ENCODE results near the gene SMIM24. TPM values are rescaled to one million over a fixed set of nuclear protein-coding genes. Genes with fewer than 3 reads are reported as not detected.

The SMIM24 gene
- total and polyA plus RNA-seq, 9 donors = 0.24 to 30.7 (median 0.34) TPM; not detected in 2

GRCh38 chr19:3482507-3483225, 2.3 kb upstream of the SMIM24 start:
- DNase-seq = no peak
- Histone ChIP-seq H3K9me3 (replicated peaks; ENCODE audit: control insufficient read depth, low read depth, low read length) (no peaks in the 10 kb centered on the region), H3K4me3 (ENCODE audit: low read length) (no peak overlapping the region), H3K27me3 (ENCODE audit: control insufficient read depth, insufficient read depth, low read length) (peaks cover 69% of the 10 kb centered on the region), H3K4me1 (ENCODE audit: control insufficient read depth, insufficient read depth, low read length) (no peaks in the 10 kb centered on the region), H3K36me3 (ENCODE audit: control insufficient read depth, insufficient read depth, low read length) (no peaks in the 10 kb centered on the region), H3K27ac (ENCODE audit: low read length) (no peak overlapping the region)
- WGBS (ENCODE audit: insufficient coverage) = 53% methylated on average over 42 of the region's 49 CpGs

GRCh38 chr19:3481241-3482090, 1.1 kb upstream of the SMIM24 start:
- no peak overlapping the region for H3K27ac ChIP-seq (ENCODE audit: low read length)
- H3K4me1 ChIP-seq (ENCODE audit: control insufficient read depth, insufficient read depth, low read length) = no peaks in the 10 kb centered on the region
- peaks cover 70% of the 10 kb centered on the region for H3K27me3 ChIP-seq (ENCODE audit: control insufficient read depth, insufficient read depth, low read length)
- WGBS (ENCODE audit: insufficient coverage) = 42% methylated on average over 36 of the region's 38 CpGs
- H3K9me3 ChIP-seq (replicated peaks; ENCODE audit: control insufficient read depth, low read depth, low read length) = no peaks in the 10 kb centered on the region
- no peaks in the 10 kb centered on the region for H3K36me3 ChIP-seq (ENCODE audit: control insufficient read depth, insufficient read depth, low read length)
- no peak overlapping the region for H3K4me3 ChIP-seq (ENCODE audit: low read length)
- DNase-seq = no peak

- Histone ChIP-seq H3K27me3 (ENCODE audit: control insufficient read depth, insufficient read depth, low read length) (peaks cover 70% of the 10 kb centered on the region), H3K27ac (ENCODE audit: low read length) (no peak overlapping the region)
- 36% methylated on average over 7 of the region's 9 CpGs for WGBS (ENCODE audit: insufficient coverage)
Measured at GRCh38 chr19:3479834-3480215, 500 bp downstream of the SMIM24 start.

GRCh38 chr19:3479177-3479833, 1.0 kb downstream of the SMIM24 start:
- WGBS (ENCODE audit: insufficient coverage) = 28% methylated on average over 6 of the region's 7 CpGs
- no peak overlapping the region for H3K27ac ChIP-seq (ENCODE audit: low read length)
- H3K4me3 ChIP-seq (ENCODE audit: low read length) = no peak overlapping the region
- no peaks in the 10 kb centered on the region for H3K36me3 ChIP-seq (ENCODE audit: control insufficient read depth, insufficient read depth, low read length)
- no peaks in the 10 kb centered on the region for H3K9me3 ChIP-seq (replicated peaks; ENCODE audit: control insufficient read depth, low read depth, low read length)
- no peaks in the 10 kb centered on the region for H3K4me1 ChIP-seq (ENCODE audit: control insufficient read depth, insufficient read depth, low read length)
- DNase-seq = no peak
- peaks cover 67% of the 10 kb centered on the region for H3K27me3 ChIP-seq (ENCODE audit: control insufficient read depth, insufficient read depth, low read length)

More at GRCh38 chr19:3479834-3480215, 500 bp downstream of the SMIM24 start:
- no peaks in the 10 kb centered on the region for H3K4me1 ChIP-seq (ENCODE audit: control insufficient read depth, insufficient read depth, low read length)
- no peak for DNase-seq
- H3K36me3 ChIP-seq (ENCODE audit: control insufficient read depth, insufficient read depth, low read length) = no peaks in the 10 kb centered on the region
- no peak overlapping the region for H3K4me3 ChIP-seq (ENCODE audit: low read length)
- no peaks in the 10 kb centered on the region for H3K9me3 ChIP-seq (replicated peaks; ENCODE audit: control insufficient read depth, low read depth, low read length)

- 39% methylated on average over 4 of the region's 27 CpGs for WGBS (ENCODE audit: insufficient coverage)
- DNase-seq = no peak
- H3K36me3 ChIP-seq (ENCODE audit: control insufficient read depth, insufficient read depth, low read length) = no peaks in the 10 kb centered on the region
- no peaks in the 10 kb centered on the region for H3K4me1 ChIP-seq (ENCODE audit: control insufficient read depth, insufficient read depth, low read length)
- H3K27ac ChIP-seq (ENCODE audit: low read length) = no peak overlapping the region
- peaks cover 60% of the 10 kb centered on the region for H3K27me3 ChIP-seq (ENCODE audit: control insufficient read depth, insufficient read depth, low read length)
- H3K9me3 ChIP-seq (replicated peaks; ENCODE audit: control insufficient read depth, low read depth, low read length) = no peaks in the 10 kb centered on the region
- H3K4me3 ChIP-seq (ENCODE audit: low read length) = no peak overlapping the region
Measured at GRCh38 chr19:3478409-3479176, 1.7 kb downstream of the SMIM24 start.

GRCh38 chr19:3477951-3478350, 2.4 kb downstream of the SMIM24 start:
- Histone ChIP-seq H3K27me3 (ENCODE audit: control insufficient read depth, insufficient read depth, low read length) (peaks cover 54% of the 10 kb centered on the region), H3K9me3 (replicated peaks; ENCODE audit: control insufficient read depth, low read depth, low read length) (no peaks in the 10 kb centered on the region), H3K27ac (ENCODE audit: low read length) (no peak overlapping the region), H3K4me3 (ENCODE audit: low read length) (no peak overlapping the region), H3K36me3 (ENCODE audit: control insufficient read depth, insufficient read depth, low read length) (no peaks in the 10 kb centered on the region), H3K4me1 (ENCODE audit: control insufficient read depth, insufficient read depth, low read length) (no peaks in the 10 kb centered on the region)
- 80% methylated on average over 1 of the region's 2 CpGs for WGBS (ENCODE audit: insufficient coverage)
- no peak for DNase-seq

GRCh38 chr19:3477506-3477905, 2.8 kb downstream of the SMIM24 start:
- H3K9me3 ChIP-seq (replicated peaks; ENCODE audit: control insufficient read depth, low read depth, low read length) = no peaks in the 10 kb centered on the region
- no peaks in the 10 kb centered on the region for H3K36me3 ChIP-seq (ENCODE audit: control insufficient read depth, insufficient read depth, low read length)
- no peak for DNase-seq
- peaks cover 50% of the 10 kb centered on the region for H3K27me3 ChIP-seq (ENCODE audit: control insufficient read depth, insufficient read depth, low read length)
- no peak overlapping the region for H3K27ac ChIP-seq (ENCODE audit: low read length)
- no peak overlapping the region for H3K4me3 ChIP-seq (ENCODE audit: low read length)
- no peaks in the 10 kb centered on the region for H3K4me1 ChIP-seq (ENCODE audit: control insufficient read depth, insufficient read depth, low read length)

GRCh38 chr19:3476830-3477229, 3.5 kb downstream of the SMIM24 start:
- WGBS (ENCODE audit: insufficient coverage) = 87% methylated on average over 2 of the region's 2 CpGs
- H3K27me3 ChIP-seq (ENCODE audit: control insufficient read depth, insufficient read depth, low read length) = peaks cover 43% of the 10 kb centered on the region

GRCh38 chr19:3475449-3475848, 4.9 kb downstream of the SMIM24 start:
- H3K36me3 ChIP-seq (ENCODE audit: control insufficient read depth, insufficient read depth, low read length) = no peaks in the 10 kb centered on the region
- H3K27ac ChIP-seq (ENCODE audit: low read length) = no peak overlapping the region
- H3K27me3 ChIP-seq (ENCODE audit: control insufficient read depth, insufficient read depth, low read length) = peaks cover 29% of the 10 kb centered on the region
- H3K4me3 ChIP-seq (ENCODE audit: low read length) = no peak overlapping the region
- peaks cover 2% of the 10 kb centered on the region for H3K4me1 ChIP-seq (ENCODE audit: control insufficient read depth, insufficient read depth, low read length)
- no peak for DNase-seq
- WGBS (ENCODE audit: insufficient coverage) = 85% methylated on average over 4 of the region's 4 CpGs
- no peaks in the 10 kb centered on the region for H3K9me3 ChIP-seq (replicated peaks; ENCODE audit: control insufficient read depth, low read depth, low read length)

More at GRCh38 chr19:3476830-3477229, 3.5 kb downstream of the SMIM24 start:
- Histone ChIP-seq H3K4me3 (ENCODE audit: low read length) (no peak overlapping the region), H3K27ac (ENCODE audit: low read length) (no peak overlapping the region), H3K9me3 (replicated peaks; ENCODE audit: control insufficient read depth, low read depth, low read length) (no peaks in the 10 kb centered on the region), H3K36me3 (ENCODE audit: control insufficient read depth, insufficient read depth, low read length) (no peaks in the 10 kb centered on the region), H3K4me1 (ENCODE audit: control insufficient read depth, insufficient read depth, low read length) (peaks cover 2% of the 10 kb centered on the region)
- no peak for DNase-seq

Data from muscle of leg (tissue), 11 donors.